HG03457 (cell line): Measurements from ENCODE around the gene TELO2.

ENCODE experiments used
- ATAC-seq: cut with Tn5 transposase; IDR thresholded peaks from one replicate; pipeline ENCODE4 v1.9.1; 2021; ENCODE audit warnings: moderate number of reproducible peaks; ENCODE audit not compliant: unreplicated experiment

The TELO2 gene

DNA sequence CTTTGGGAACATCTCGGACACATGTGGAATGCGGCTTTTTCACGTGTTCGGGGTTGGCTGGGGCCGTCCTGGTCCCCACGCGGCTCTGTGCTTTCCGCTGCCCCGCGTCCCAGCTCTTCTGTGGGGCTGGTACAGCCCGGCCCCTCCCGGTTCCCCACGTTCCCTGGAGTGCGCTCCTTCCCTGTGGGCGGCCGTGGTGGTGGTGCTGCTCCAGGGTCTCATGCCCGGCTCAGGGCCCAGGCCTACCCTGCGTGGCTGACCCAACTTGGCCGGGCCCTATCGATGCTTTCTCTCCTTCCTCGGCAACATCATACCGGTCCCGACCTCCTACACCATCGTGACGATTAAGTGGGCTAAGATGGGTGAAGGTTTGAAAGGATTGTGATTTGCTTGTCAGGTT, 3.3 kb downstream of the TELO2 start:
- ATAC-seq: no peak

GRCh38 chr16:1497014-1497598, 3.9 kb downstream of the TELO2 start:
- ATAC-seq: no peak

DNA sequence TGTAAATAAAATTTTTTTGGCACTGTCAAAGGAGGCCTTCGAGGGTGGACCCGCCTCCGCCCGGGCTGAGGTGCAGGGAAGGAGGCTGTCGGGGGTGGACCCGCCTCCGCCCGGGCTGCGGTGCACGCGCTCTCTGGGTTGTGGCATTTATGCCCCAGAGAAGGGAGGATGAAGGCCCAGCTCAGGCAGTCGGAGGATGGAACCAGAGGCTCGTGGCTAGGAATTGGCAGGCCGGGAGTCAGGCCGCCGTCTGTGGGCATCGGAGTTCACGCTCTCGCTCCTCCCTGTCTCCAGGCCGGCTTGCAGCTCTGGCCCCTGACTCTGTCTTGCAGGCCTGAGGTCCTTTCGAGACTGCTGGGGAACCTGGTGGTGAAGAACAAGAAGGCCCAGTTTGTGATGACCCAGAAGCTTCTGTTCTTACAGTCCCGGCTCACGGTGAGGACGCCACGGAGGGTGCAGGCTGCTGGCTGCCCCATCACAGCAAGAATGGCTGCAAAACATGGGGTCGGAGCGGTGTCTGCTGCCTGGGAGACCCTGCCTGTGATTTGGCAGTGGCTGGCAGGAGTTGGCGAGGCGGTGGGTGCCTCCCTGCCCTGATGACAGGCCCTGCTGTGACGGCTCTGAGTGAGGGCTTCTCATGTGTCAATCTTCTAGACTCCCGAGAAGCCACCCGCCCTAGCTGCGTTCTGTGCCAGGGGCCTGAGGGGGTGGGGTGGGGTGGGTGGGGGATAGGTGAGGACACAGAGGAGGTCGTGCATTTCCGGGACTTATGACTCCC, 5.9 kb downstream of the TELO2 start:
- no peak for ATAC-seq

DNA sequence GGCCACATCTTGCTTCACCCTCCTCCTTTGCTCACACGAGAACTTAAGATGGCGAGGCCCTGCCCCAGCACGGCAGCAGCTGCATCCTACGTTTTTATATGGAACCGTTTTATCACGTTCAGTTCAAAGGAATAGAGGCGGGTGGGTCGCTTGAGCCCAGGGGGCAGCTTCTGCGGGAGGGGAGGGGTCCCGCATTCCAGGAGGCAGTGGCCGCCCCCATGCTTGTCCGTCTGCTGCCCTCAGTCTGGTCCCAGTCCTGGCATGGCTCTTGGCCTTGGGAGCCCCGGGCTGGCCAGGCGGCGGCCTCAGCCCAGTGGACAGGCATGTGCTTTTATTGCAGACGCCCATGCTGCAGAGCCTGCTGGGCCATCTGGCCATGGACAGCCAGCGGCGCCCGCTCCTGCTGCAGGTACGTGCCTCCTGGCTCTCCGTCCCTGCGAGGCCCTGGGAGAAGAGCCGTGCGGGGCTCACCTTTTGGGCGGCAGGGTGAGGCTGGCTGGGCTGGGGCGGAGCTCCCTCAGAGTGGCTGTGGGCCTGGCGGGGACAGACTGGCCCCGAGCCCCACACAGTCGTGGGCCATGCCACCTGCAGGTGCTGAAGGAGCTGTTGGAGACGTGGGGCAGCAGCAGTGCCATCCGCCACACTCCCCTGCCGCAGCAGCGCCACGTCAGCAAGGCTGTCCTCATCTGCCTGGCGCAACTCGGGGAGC, 6.8 kb downstream of the TELO2 start:
- no peak for ATAC-seq

DNA sequence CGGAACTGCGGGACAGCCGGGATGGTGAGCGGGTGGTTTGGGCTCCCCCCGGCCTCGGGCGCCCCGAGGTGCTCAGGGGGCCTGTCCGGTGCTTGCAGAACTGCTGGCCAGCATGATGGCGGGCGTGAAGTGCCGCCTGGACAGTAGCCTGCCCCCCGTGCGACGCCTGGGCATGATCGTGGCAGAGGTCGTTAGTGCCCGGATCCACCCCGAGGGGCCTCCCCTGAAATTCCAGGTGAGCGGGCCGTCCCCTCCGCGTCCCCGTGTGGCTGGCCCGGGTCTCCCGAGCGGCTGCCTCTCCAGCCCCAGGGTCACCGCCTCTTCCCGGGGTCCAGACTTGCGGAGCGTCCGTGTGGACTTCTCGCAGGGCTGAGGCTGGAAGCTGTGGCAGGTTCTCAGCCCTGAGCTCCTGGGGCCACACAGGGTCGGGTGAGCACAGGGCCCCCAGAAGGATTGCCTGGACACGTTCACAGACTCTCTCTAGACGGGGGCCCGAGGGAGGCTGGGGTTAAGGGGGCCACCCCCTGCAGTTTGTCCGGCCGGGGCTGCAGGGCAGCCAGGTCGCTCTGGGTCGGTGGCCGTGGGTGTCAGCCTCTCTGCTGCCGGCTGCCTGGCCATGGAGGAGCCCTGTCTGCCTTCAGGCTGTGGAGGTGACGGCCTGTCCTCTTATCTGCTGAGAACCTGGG, 7.4 kb downstream of the TELO2 start:
- no peak for ATAC-seq

DNA sequence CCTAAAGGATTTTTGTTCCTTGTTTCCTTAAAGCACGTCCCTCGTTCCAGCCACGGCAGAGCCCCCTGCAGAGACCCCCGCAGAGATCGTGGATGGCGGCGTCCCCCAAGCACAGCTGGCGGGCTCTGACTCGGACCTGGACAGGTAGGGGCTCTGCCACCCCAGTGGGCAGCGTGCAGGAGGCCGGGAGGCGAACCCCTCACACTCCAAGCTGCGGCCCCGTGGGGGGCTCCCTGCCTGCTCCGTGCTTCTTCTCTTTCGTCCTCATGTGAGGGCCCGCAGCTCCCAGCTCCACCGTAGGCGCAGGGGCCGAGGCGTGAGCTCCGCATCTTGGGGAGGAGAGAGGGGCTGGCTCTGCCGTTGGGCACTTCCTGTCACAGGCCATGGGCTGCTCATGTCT, 8.5 kb downstream of the TELO2 start:
- no peak for ATAC-seq

DNA sequence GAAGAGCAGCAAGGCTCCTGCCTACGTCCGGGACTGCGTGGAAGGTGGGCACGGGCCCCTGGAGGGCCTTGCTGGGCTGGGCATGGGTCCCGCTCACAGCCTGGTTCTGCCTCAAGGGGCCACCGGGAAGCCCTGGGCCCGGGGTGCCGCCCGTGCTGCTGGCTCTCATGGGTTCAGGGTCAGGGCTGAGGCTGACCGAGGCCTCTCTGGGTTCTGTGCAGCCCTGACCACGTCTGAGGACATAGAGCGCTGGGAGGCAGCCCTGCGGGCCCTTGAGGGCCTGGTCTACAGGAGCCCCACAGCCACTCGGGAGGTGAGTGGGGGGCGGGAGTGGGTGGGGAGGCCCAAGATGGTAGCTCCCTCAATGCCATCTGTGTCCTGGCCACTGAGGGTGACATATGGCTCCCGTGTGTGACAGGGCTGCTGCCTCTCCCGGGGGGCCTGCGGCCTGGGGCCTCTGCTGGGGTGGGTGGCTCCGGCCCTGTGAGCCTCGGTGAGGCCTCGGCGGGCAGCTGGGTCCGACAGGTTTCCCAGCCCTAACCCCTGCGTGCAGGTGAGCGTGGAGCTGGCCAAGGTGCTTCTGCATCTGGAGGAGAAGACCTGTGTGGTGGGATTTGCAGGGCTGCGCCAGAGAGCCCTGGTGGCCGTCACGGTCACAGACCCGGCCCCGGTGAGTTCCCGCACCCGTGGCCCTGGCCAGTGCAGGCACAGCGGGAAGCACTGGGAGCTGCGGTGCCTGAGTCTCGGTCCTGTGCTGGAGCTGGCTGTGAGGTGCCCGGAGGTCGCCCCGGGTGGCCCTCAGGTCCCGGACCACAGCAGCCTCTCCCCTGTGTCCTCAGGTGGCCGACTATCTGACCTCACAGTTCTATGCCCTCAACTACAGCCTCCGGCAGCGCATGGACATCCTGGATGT, 9.2 kb downstream of the TELO2 start:
- no peak for ATAC-seq

DNA sequence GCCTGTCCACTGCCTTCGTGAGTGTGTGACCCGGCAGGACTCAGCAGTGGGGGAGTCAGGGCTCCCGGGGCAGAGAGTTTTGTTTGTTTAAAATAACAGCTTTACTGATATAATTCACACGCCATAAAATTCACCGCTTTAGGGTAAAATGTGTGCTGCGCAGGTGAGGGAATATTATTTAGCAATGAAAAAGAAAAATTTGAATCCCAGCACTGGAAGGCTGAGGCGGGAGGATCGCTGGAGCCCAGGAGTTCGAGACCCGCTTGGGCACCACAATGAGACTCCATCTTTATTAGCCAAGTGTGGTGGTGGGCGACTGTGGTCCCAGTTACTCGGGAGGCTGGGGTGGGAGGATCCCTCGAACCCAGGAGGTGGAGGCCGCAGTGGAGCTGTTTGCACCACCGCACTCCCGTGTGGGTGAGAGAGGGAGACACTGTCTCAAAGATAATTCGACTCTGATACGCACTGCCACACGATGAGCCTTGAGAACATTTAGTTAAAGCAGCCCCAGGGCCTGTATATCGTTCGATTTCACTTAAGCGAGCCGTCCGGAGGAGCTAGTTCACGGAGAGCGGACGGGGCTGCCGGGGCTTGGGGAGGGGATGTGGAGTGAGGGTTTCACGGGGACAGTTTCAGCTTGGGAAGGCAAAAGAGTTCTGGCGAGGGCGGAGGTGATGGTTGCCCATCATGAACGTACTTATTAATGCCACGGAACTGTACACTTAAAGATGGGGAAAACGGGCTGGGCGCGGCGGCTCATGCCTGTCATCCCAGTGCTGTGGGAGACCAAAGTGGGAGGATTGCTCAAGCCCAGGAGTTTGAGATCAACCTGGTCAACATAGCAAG, 10.2 kb downstream of the TELO2 start:
- ATAC-seq: no peak

DNA sequence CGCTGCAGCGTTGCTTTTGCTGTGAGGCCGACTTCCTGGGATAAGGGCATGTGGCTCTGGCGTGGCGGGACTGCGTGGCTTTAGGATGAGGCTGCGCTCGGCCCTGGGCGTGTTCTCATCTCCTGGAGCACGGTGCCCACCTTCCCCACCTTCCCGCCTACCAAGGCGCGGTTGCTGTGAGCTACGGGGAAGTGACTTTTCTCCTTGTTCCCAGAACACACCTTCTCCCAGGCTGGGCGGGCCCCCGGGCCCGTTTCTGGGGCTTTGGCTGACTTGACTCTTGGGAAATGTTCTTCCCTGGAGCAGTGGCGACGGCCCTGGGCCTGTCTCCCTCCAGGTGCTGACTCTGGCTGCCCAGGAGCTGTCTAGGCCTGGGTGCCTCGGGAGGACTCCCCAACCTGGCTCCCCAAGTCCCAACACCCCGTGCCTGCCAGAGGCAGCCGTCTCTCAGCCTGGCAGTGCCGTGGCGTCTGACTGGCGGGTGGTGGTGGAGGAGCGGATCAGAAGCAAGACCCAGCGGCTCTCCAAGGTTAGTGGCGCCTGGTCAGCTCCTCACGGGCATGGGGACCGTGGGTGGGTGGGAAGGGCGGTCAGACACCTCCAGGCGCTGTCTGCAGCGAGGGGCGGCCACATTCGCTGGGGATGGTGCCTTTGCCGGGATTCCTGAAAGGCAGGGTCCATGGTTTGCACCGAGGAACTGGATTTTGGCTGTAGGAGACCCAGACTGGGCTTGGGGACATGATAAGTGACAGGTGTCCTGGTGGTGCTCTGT, 12.1 kb downstream of the TELO2 start:
- no peak for ATAC-seq

GRCh38 chr16:1505912-1506311, 12.8 kb downstream of the TELO2 start:
- ATAC-seq: no peak

DNA sequence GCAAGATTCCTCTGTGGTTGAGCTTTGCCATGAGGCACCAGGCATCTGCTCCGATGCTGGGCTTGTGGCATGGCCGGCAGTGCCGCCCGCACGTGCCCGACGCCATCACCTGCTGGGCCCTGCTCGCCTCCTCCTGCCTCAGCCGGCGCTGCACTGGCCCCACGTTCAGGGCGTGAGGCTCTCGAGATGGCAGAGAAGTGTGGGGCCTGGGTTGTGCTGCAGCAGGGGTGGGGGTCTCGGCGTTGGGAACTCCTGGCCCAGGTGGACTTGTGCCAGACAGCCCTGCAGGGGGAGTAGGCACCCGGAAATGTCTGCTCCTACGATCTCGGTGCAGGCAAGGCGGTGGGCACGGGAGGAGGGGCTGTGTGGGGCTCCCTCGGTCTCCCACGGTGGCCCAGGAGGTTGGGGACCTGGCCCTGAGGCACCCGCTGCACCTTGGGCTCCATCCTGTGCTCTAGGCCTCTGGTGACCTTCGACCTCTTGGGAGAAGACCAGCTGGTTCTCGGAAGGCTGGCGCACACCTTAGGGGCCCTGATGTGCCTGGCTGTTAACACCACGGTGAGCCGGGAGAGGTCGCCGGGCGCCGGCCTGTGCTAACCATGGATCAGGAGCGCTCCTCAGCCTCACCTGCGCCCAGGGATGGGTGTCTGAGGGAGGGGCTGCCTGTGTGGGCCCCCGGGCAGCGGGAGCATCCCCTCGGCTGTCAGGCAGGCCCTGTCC, 13.5 kb downstream of the TELO2 start:
- no peak for ATAC-seq

DNA sequence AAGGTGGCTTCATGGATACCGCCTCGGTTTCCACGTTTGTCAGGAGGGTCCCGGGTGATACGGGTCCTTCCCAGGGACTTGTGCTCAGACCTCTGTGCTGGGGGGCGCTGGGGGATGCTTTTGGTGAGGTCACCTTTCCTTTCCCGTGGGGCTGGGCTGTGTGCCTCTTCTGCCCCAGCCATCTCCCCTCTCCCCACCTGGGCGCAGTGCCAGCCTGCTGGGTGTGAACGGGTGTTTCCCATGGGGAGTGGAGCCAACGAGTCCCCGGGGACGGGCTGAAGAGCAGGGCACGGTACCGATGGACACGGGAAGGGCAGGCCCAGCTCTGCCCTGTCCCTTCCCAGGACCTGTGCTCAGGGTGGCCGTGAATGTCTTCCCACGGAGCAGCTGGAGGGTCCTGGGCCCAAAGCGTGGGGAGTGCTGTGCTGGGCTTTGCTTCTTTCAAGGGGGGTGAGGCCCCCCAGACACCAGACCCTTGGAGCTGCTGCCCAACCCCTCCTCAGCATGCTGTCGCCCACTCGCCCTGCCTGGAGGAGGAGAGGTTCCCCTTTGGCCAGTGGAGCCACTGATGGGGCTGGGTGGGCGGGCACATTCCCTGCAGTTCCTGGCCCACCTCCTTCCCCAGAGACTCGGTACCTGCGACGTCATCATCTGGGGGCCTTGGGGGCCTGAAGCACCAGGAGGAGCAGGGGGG, 15.5 kb downstream of the TELO2 start:
- no peak for ATAC-seq

- ATAC-seq: no peak
Observed at GRCh38 chr16:1509307-1510221, 16.4 kb downstream of the TELO2 start.

DNA sequence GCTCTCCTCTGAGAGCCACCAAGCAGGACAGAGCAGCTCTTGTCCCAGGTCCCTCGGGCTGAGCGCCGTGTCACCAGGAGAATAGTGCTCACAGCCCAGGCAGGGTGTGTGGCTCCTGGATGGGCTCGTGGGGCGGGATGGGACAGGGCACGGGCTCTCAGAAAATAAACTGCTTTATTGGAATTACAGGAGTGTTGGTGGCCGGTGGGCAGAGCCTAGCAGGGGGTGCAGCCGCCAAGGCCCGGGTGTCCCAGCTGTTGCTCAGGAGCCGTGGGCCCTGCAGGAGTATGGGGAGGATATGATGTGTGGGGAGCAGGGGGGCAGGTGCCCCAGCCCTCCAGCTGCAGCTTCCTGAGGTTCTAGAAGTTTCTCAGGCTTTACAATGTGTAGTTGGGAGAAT, 17.1 kb downstream of the TELO2 start:
- ATAC-seq: no peak

- ATAC-seq: no peak
Observed at GRCh38 chr16:1510941-1511351, 17.8 kb downstream of the TELO2 start.

DNA sequence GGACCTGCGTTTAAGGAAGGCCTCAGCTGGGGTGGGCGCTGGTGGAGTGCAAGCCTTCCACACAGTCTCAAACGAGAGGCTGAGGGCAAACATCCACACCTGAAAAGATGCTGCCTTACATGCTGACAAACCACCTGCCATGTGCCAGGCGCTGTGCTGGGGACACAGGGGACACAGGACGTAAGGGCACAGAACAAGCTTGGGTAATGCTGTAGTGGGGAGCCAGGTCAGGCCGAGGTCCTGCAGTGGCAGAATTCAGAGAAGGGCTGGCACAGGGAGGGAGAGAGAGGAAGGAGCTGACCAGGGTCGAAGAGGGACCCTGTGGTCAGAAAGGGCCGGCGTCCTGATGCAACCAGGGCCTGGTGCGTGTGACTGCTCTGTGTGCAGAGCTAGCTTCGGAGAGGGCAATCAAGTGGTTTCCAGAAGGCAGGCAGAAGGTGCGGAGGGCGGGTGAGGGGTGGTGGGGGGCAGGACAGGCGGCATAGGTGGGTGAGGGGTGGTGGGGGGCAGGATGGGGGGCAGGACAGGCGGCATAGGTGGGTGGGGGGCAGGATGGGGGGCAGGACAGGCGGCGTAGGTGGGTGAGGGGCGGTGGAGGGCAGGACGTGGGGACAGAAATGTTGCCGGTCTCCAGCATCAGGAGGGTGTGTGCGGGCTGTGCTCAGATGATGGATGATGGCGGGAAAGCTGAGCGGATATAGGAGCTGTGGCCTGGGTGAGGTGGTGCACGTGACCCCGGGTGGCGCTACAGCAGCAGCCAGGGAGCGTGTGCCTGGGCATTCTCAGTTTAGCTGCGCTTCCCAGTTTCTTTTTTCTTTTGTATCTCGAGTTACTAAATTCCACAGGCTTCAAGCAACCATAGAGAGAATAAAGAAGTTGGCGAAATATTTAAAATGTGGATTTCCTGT, 18.8 kb downstream of the TELO2 start:
- no peak for ATAC-seq
